ENCODE data around the gene LIM2.
"Not testable (repeated sequence)": the region's sequence is repeated elsewhere in the genome, so short reads cannot be mapped to it uniquely, and the experiment has no call there.

The LIM2 gene

GRCh38 chr19:51387924-51388389, at the start of gene LIM2:
Gene LIM2, minus strand, starts transcription at chr19:51387974. Its CDS starts 531 bp downstream, at chr19:51387443.
- no peak for DNase-seq

- DNase-seq = no peak
Measured at GRCh38 chr19:51434456-51434855, 46.7 kb upstream of the LIM2 start.

- DNase-seq = no peak
Measured at GRCh38 chr19:51433043-51433442, 45.3 kb upstream of the LIM2 start.

- no peak for DNase-seq
Measured at GRCh38 chr19:51431124-51431523, 43.4 kb upstream of the LIM2 start.

- no peak for DNase-seq
Measured at GRCh38 chr19:51430221-51430620, 42.4 kb upstream of the LIM2 start.

GRCh38 chr19:51427201-51427600, 39.4 kb upstream of the LIM2 start:
- no peak for DNase-seq

GRCh38 chr19:51422053-51422448, 34.3 kb upstream of the LIM2 start:
- no peak for DNase-seq

- no peak for DNase-seq
Measured at GRCh38 chr19:51421229-51422052, 33.7 kb upstream of the LIM2 start.

GRCh38 chr19:51420511-51420910, 32.7 kb upstream of the LIM2 start:
- DNase-seq = not testable (repeated sequence)

- DNase-seq = no peak
Measured at GRCh38 chr19:51418707-51419106, 30.9 kb upstream of the LIM2 start.

GRCh38 chr19:51417810-51418157, 30.0 kb upstream of the LIM2 start:
- no peak for DNase-seq

GRCh38 chr19:51417107-51417809, 29.5 kb upstream of the LIM2 start, which contains the start of gene SIGLEC10:
Gene SIGLEC10, minus strand, starts transcription at chr19:51417642. Its CDS starts 61 bp downstream, at chr19:51417581.
- no peak for DNase-seq

GRCh38 chr19:51416422-51416821, 28.6 kb upstream of the LIM2 start:
- DNase-seq = not testable (repeated sequence)

- no peak for DNase-seq
Measured at GRCh38 chr19:51415187-51415586, 27.4 kb upstream of the LIM2 start.

- DNase-seq = no peak
Measured at GRCh38 chr19:51410950-51411748, 23.4 kb upstream of the LIM2 start.

GRCh38 chr19:51407511-51408131, 19.8 kb upstream of the LIM2 start:
- DNase-seq = no peak

- no peak for DNase-seq
Measured at GRCh38 chr19:51402117-51402516, 14.3 kb upstream of the LIM2 start.

- DNase-seq = not testable (repeated sequence)
Measured at GRCh38 chr19:51399936-51400335, 12.2 kb upstream of the LIM2 start.

- no peak for DNase-seq
Measured at GRCh38 chr19:51399231-51399630, 11.5 kb upstream of the LIM2 start.

GRCh38 chr19:51398096-51398704, 10.4 kb upstream of the LIM2 start:
- no peak for DNase-seq

GRCh38 chr19:51397453-51397852, 9.7 kb upstream of the LIM2 start:
- not testable (repeated sequence) for DNase-seq

GRCh38 chr19:51396175-51396574, 8.4 kb upstream of the LIM2 start:
- DNase-seq = no peak

Measured in NCI-H1092 (cell line).